Mesendoderm (in vitro differentiated cells): ENCODE data around the gene CACNA2D4.

Experiments used
- DNase-seq: peaks from one replicate; pipeline ENCODE4 v3.0.0; 2013
- H2AK5ac ChIP-seq: 2 replicates; pipeline ENCODE4 v1.6.1; 2013; ENCODE audit warnings: low read length, inconsistent platforms
- H2BK120ac ChIP-seq: 2 replicates; pipeline ENCODE4 v1.6.1; 2013; ENCODE audit warnings: low read depth, mild to moderate bottlenecking, low read length, moderate library complexity, mixed read lengths
- H2BK15ac ChIP-seq: replicated peaks from 2 replicates; pipeline ENCODE4 v1.6.1; 2013; ENCODE audit warnings: low read depth, mild to moderate bottlenecking, moderate library complexity
- H2BK5ac ChIP-seq: 2 replicates; pipeline ENCODE4 v1.6.1; 2013; ENCODE audit warnings: low read length, inconsistent platforms
- H3K18ac ChIP-seq: 2 replicates; pipeline ENCODE4 v1.6.1; 2013; ENCODE audit warnings: mild to moderate bottlenecking, low read length, mixed read lengths
- H3K23ac ChIP-seq: one replicate; pipeline ENCODE4 v1.6.1; 2013; ENCODE audit warnings: low read length
- H3K27ac ChIP-seq: 2 replicates; pipeline ENCODE4 v1.5.1; 2013; ENCODE audit warnings: low read depth, mild to moderate bottlenecking, inconsistent platforms, low read length, moderate library complexity
- H3K27me3 ChIP-seq: 2 replicates; pipeline ENCODE4 v1.6.1; 2013; ENCODE audit warnings: low read length, control low read depth, mild to moderate bottlenecking, inconsistent platforms; ENCODE audit not compliant: insufficient read depth, poor library complexity
- H3K36me3 ChIP-seq: 2 replicates; pipeline ENCODE4 v1.6.1; 2013; ENCODE audit warnings: low read length, inconsistent platforms; ENCODE audit not compliant: control insufficient read depth, insufficient read depth
- H3K4ac ChIP-seq: one replicate; pipeline ENCODE4 v1.6.1; 2013; ENCODE audit warnings: low read depth, mild to moderate bottlenecking, low read length, moderate library complexity
- H3K4me1 ChIP-seq: 2 replicates; pipeline ENCODE4 v1.6.1; 2013; ENCODE audit warnings: low read depth, low read length, inconsistent platforms; ENCODE audit not compliant: control insufficient read depth
- H3K4me2 ChIP-seq: 2 replicates; pipeline ENCODE4 v1.6.1; 2013; ENCODE audit warnings: low read length
- H3K4me3 ChIP-seq: 2 replicates; pipeline ENCODE4 v1.5.1; 2013; ENCODE audit warnings: mild to moderate bottlenecking, low read length
- H3K56ac ChIP-seq: one replicate; pipeline ENCODE4 v1.6.1; 2013; ENCODE audit warnings: low read length
- H3K79me1 ChIP-seq: 2 replicates; pipeline ENCODE4 v1.6.1; 2013; ENCODE audit warnings: low read length, inconsistent platforms
- H3K79me2 ChIP-seq: 2 replicates; pipeline ENCODE4 v1.6.1; 2013; ENCODE audit warnings: mild to moderate bottlenecking, low read length; ENCODE audit not compliant: control insufficient read depth, insufficient read depth
- H3K9ac ChIP-seq: 2 replicates; pipeline ENCODE4 v1.6.1; 2013; ENCODE audit warnings: low read length, inconsistent platforms
- H4K5ac ChIP-seq: one replicate; pipeline ENCODE4 v1.6.1; 2013; ENCODE audit warnings: low read length
- H4K8ac ChIP-seq: one replicate; pipeline ENCODE4 v1.6.1; 2013; ENCODE audit warnings: low read depth, mild to moderate bottlenecking, control low read depth, low read length, moderate library complexity
- WGBS: extraction: QIAGEN DNeasy Blood & Tissue Kit; methylation state at CpG from one replicate; pipeline ENCODE4 v1.1.7; 2013; ENCODE audit warnings: low lambda C conversion rate, missing lambda C conversion rate; ENCODE audit not compliant: insufficient coverage; ENCODE audit errors: extremely low coverage; 5-methylcytosine and 5-hydroxymethylcytosine counted together

The CACNA2D4 gene

GRCh38 chr12:1880876-1881275 is 37.6 kb downstream of the CACNA2D4 start:
- no peaks in the 10 kb centered on the region for H3K79me2 ChIP-seq
- H2AK5ac ChIP-seq, result no peak overlapping the region
- H2BK120ac ChIP-seq, result no peak overlapping the region
- H3K27ac ChIP-seq, result no peak overlapping the region
- no peak overlapping the region for H3K18ac ChIP-seq
- H3K56ac ChIP-seq, result no peak overlapping the region
- H3K4me1 ChIP-seq, result no peaks in the 10 kb centered on the region
- H3K4ac ChIP-seq, result no peak overlapping the region
- no peak overlapping the region for H2BK15ac ChIP-seq
- H3K36me3 ChIP-seq, result no peaks in the 10 kb centered on the region
- no peak for DNase-seq
- H3K79me1 ChIP-seq, result no peaks in the 10 kb centered on the region
- H3K9ac ChIP-seq, result no peak overlapping the region
- H4K5ac ChIP-seq, result no peak overlapping the region
- H3K4me3 ChIP-seq, result no peak overlapping the region
- H3K4me2 ChIP-seq, result no peak overlapping the region
- H3K27me3 ChIP-seq, result no peaks in the 10 kb centered on the region
- no peak overlapping the region for H2BK5ac ChIP-seq
- no peak overlapping the region for H3K23ac ChIP-seq
- H4K8ac ChIP-seq, result no peak overlapping the region
- WGBS, result no CpG with 5 or more reads among the region's 7 CpGs

GRCh38 chr12:1880153-1880845 is 38.2 kb downstream of the CACNA2D4 start:
- Histone ChIP-seq H3K56ac (no peak overlapping the region), H3K79me1 (no peaks in the 10 kb centered on the region), H3K4me2 (no peak overlapping the region), H3K18ac (no peak overlapping the region), H3K4me3 (no peak overlapping the region), H3K4me1 (no peaks in the 10 kb centered on the region), H2BK15ac (no peak overlapping the region), H3K23ac (no peak overlapping the region), H3K79me2 (no peaks in the 10 kb centered on the region), H2BK5ac (no peak overlapping the region), H3K4ac (no peak overlapping the region), H4K8ac (no peak overlapping the region), H2BK120ac (no peak overlapping the region), H4K5ac (no peak overlapping the region), H3K9ac (no peak overlapping the region), H2AK5ac (no peak overlapping the region), H3K27me3 (no peaks in the 10 kb centered on the region), H3K36me3 (no peaks in the 10 kb centered on the region), H3K27ac (no peak overlapping the region)
- no CpG with 5 or more reads among the region's 18 CpGs for WGBS
- DNase-seq, result no peak

DNA sequence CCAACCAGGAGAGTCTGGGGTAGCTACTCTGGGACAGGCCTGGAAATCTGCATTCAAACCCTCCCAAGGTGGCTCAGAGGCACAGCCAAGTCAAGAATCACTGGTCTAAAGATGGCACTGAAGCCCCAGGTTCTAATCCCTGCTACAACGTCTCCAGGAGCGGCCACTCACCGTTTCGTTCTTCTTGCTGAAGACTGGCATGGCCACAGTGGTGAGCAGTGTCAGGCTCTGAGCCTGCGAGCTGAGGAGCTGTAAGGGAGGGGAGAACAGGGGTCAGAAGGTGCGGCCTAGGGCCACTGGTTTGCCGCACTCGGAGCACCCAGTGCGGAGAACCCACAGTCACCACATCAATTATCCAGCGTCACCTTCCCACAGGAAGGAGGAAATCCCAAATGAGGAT is 38.8 kb downstream of the CACNA2D4 start:
- Histone ChIP-seq H3K27me3 (no peaks in the 10 kb centered on the region), H3K4ac (no peak overlapping the region), H4K5ac (no peak overlapping the region), H3K36me3 (no peaks in the 10 kb centered on the region), H2BK5ac (no peak overlapping the region), H4K8ac (no peak overlapping the region), H3K4me1 (no peaks in the 10 kb centered on the region), H3K4me2 (no peak overlapping the region), H3K79me1 (no peaks in the 10 kb centered on the region), H2BK120ac (no peak overlapping the region), H2BK15ac (no peak overlapping the region), H3K23ac (no peak overlapping the region), H3K27ac (no peak overlapping the region), H3K79me2 (no peaks in the 10 kb centered on the region), H3K9ac (no peak overlapping the region), H2AK5ac (no peak overlapping the region), H3K18ac (no peak overlapping the region), H3K56ac (no peak overlapping the region), H3K4me3 (no peak overlapping the region)
- WGBS, result no CpG with 5 or more reads among the region's 10 CpGs
- no peak for DNase-seq

DNA sequence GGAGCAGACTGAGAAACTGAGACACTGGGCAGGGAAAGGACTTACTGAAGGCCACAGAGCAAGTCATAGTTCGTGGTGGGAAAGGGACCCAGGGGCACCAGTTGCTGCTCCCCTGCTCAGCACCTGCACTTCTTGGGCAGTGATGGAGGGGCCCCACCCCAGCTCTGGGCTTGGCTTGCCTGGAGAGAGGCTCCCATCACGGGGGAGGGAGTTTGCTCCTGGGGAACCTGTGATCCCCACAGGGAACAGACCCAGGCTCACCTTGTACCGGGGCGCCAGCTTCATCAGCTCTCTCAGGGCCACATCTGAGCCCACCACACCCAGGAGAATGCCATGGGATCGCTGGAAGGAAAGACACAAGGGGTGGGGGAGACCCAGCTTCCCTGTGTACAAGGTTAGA is 39.8 kb downstream of the CACNA2D4 start:
- no peak overlapping the region for H3K27ac ChIP-seq
- no peaks in the 10 kb centered on the region for H3K36me3 ChIP-seq
- no peak overlapping the region for H2BK120ac ChIP-seq
- no peak overlapping the region for H3K4ac ChIP-seq
- H3K9ac ChIP-seq, result no peak overlapping the region
- H2BK15ac ChIP-seq, result no peak overlapping the region
- no peaks in the 10 kb centered on the region for H3K4me1 ChIP-seq
- no peak overlapping the region for H2AK5ac ChIP-seq
- no peaks in the 10 kb centered on the region for H3K79me1 ChIP-seq
- no peak overlapping the region for H4K8ac ChIP-seq
- no CpG with 5 or more reads among the region's 5 CpGs for WGBS
- no peaks in the 10 kb centered on the region for H3K27me3 ChIP-seq
- H3K56ac ChIP-seq, result no peak overlapping the region
- no peak overlapping the region for H3K4me3 ChIP-seq
- DNase-seq, result no peak
- H2BK5ac ChIP-seq, result no peak overlapping the region
- no peak overlapping the region for H3K4me2 ChIP-seq
- no peak overlapping the region for H4K5ac ChIP-seq
- H3K18ac ChIP-seq, result no peak overlapping the region
- no peaks in the 10 kb centered on the region for H3K79me2 ChIP-seq
- H3K23ac ChIP-seq, result no peak overlapping the region

- H3K4me2 ChIP-seq, result no peak overlapping the region
- DNase-seq, result no peak
Measured at GRCh38 chr12:1878214-1878613, 40.2 kb downstream of the CACNA2D4 start.

More at GRCh38 chr12:1878214-1878613, 40.2 kb downstream of the CACNA2D4 start:
- H2BK5ac ChIP-seq, result no peak overlapping the region
- no peak overlapping the region for H2BK120ac ChIP-seq
- no peak overlapping the region for H2AK5ac ChIP-seq
- H3K18ac ChIP-seq, result no peak overlapping the region
- no CpG with 5 or more reads among the region's 10 CpGs for WGBS
- no peak overlapping the region for H2BK15ac ChIP-seq
- H3K9ac ChIP-seq, result no peak overlapping the region
- no peak overlapping the region for H3K4me3 ChIP-seq
- no peak overlapping the region for H4K8ac ChIP-seq
- no peak overlapping the region for H4K5ac ChIP-seq
- no peak overlapping the region for H3K4ac ChIP-seq
- H3K23ac ChIP-seq, result no peak overlapping the region
- H3K36me3 ChIP-seq, result no peaks in the 10 kb centered on the region
- H3K4me1 ChIP-seq, result no peaks in the 10 kb centered on the region
- no peaks in the 10 kb centered on the region for H3K79me2 ChIP-seq
- H3K56ac ChIP-seq, result no peak overlapping the region
- no peak overlapping the region for H3K27ac ChIP-seq
- no peaks in the 10 kb centered on the region for H3K27me3 ChIP-seq
- no peaks in the 10 kb centered on the region for H3K79me1 ChIP-seq
